Renal pelvis (tissue), 12 donors: Measurements from ENCODE around the gene FAM161A. TPM values are rescaled to one million over a fixed set of nuclear protein-coding genes. Genes with fewer than 3 reads are reported as not detected.
"Not testable (repeated sequence)": the region's sequence is repeated elsewhere in the genome, so short reads cannot be mapped to it uniquely, and the experiment has no call there.

Experiments
- DNase-seq: peaks from one replicate; pipeline ENCODE4 v3.0.0-alpha.2; 2013
- long read RNA-seq, 16 experiments: transcript quantifications; one replicate each; lab custom pipeline, GENCODE V29; 2026
- polyA plus RNA-seq, 3 donors: library from polyadenylated mRNA; unstranded; fragments of 120-200 nt; gene quantifications; one replicate each; pipeline ENCODE4 v1.2.1, GENCODE V29; 2013; ENCODE audit not compliant: insufficient read length in 3 of 3

Gene FAM161A
- polyA plus RNA-seq = 10 to 100 TPM; 12.7 to 30.4 (median 27.0) TPM
- long read RNA-seq, donor 1, partial matches to known transcripts = 0 of 2 reads
- long read RNA-seq, donor 1, other reads (novel, unspliced or antisense) = 0 of 2 reads
- long read RNA-seq, donor 2, partial matches to known transcripts = 0 of 1 reads
- long read RNA-seq, donor 2, other reads (novel, unspliced or antisense) = 0 of 1 reads
- long read RNA-seq, donor 3, partial matches to known transcripts = 8 of 9 reads
- long read RNA-seq, donor 3, other reads (novel, unspliced or antisense) = 0 of 9 reads
- long read RNA-seq, donor 4, partial matches to known transcripts = 0 of 2 reads
- long read RNA-seq, donor 4, other reads (novel, unspliced or antisense) = 0 of 2 reads
- long read RNA-seq, donor 5 = 0 reads
- long read RNA-seq, donor 6, partial matches to known transcripts = 0 of 4 reads
- long read RNA-seq, donor 6, other reads (novel, unspliced or antisense) = 0 of 4 reads
- long read RNA-seq, donor 7, partial matches to known transcripts = 0 of 1 reads
- long read RNA-seq, donor 7, other reads (novel, unspliced or antisense) = 0 of 1 reads
- long read RNA-seq, donor 8 = 0 reads
- long read RNA-seq, donor 9, partial matches to known transcripts = 0 of 3 reads
- long read RNA-seq, donor 9, other reads (novel, unspliced or antisense) = 0 of 3 reads
- long read RNA-seq, donor 10, partial matches to known transcripts = 20 of 21 reads
- long read RNA-seq, donor 10, other reads (novel, unspliced or antisense) = 0 of 21 reads
- long read RNA-seq, donor 11 = 0 reads
- long read RNA-seq, donor 12, partial matches to known transcripts = 25 of 30 reads
- long read RNA-seq, donor 12, other reads (novel, unspliced or antisense) = 0 of 30 reads
- long read RNA-seq, donor 13, partial matches to known transcripts = 7 of 7 reads
- long read RNA-seq, donor 13, other reads (novel, unspliced or antisense) = 0 of 7 reads
- long read RNA-seq, donor 14 = 0 reads
- long read RNA-seq, donor 15 = 0 reads
- long read RNA-seq, donor 16 = 0 reads

GRCh38 chr2:61853847-61854563, at the start of gene FAM161A:
FAM161A (minus strand) TSS chr2:61854060; CDS start chr2:61854041, 19 bp downstream.
- peak; percentile 93 for DNase-seq

- DNase-seq = no peak
Measured at GRCh38 chr2:61900281-61900680, 46.4 kb upstream of the FAM161A start.

- no peak for DNase-seq
Measured at GRCh38 chr2:61898810-61899209, 45.0 kb upstream of the FAM161A start.

GRCh38 chr2:61888267-61889055, 34.6 kb upstream of the FAM161A start, which contains the start of gene CCT4:
CCT4 (minus strand) TSS chr2:61888656; CDS start chr2:61888507, 149 bp downstream.
- peak; percentile 87 for DNase-seq

- peak; percentile 21 for DNase-seq
Measured at GRCh38 chr2:61887717-61888266, 33.9 kb upstream of the FAM161A start.

GRCh38 chr2:61885896-61886603, 32.2 kb upstream of the FAM161A start:
- no peak for DNase-seq

GRCh38 chr2:61882850-61883249, 29.0 kb upstream of the FAM161A start:
- no peak for DNase-seq

- DNase-seq = not testable (repeated sequence)
Measured at GRCh38 chr2:61879351-61879750, 25.5 kb upstream of the FAM161A start.

- no peak for DNase-seq
Measured at GRCh38 chr2:61878761-61879160, 24.9 kb upstream of the FAM161A start.

GRCh38 chr2:61877571-61878245, 23.8 kb upstream of the FAM161A start:
- DNase-seq = no peak

- no peak for DNase-seq
Measured at GRCh38 chr2:61876400-61876799, 22.5 kb upstream of the FAM161A start.

- DNase-seq = not testable (repeated sequence)
Measured at GRCh38 chr2:61866482-61867089, 12.7 kb upstream of the FAM161A start.

GRCh38 chr2:61862085-61862484, 8.2 kb upstream of the FAM161A start:
- DNase-seq = no peak

GRCh38 chr2:61857224-61857623, 3.4 kb upstream of the FAM161A start:
- DNase-seq = no peak

GRCh38 chr2:61855318-61855613, 1.4 kb upstream of the FAM161A start:
- no peak for DNase-seq

- DNase-seq = peak; percentile 98
Measured at GRCh38 chr2:61854564-61855317, 881 bp upstream of the FAM161A start.

GRCh38 chr2:61853086-61853846, 594 bp downstream of the FAM161A start:
- DNase-seq = no peak
